CD4-positive, alpha-beta T cell (primary cell): ENCODE results near the gene KRTAP11-1. TPM values are rescaled to one million over a fixed set of nuclear protein-coding genes. Genes with fewer than 3 reads are reported as not detected.

Experiments
- ATAC-seq: fragments of 200-7000 bp; cut with Tn5 transposase; one replicate; pipeline ENCODE4 v1.10.0; 2022; ENCODE audit warnings: mild to moderate bottlenecking; ENCODE audit not compliant: poor library complexity
- CTCF ChIA-PET: fragments of 350-600 bp; sonication (Branson Sonifier 250); formaldehyde crosslinking; loops from one replicate; lab custom pipeline; 2021; ENCODE audit warnings: antibody characterized with exemption, inconsistent platforms; lab: Charles Lee
- POLR2A ChIA-PET: fragments of 350-600 bp; sonication (Branson Sonifier 250); formaldehyde crosslinking; loops from one replicate; lab custom pipeline; 2021; ENCODE audit warnings: antibody characterized with exemption, inconsistent platforms; lab: Charles Lee
- DNase-seq, 14 experiments: peaks; one replicate each; pipeline ENCODE4 v3.0.0-alpha.2; 2013 to 2020; ENCODE audit warnings: mixed read lengths in 2 of 14
- H3K27ac ChIP-seq, 2 donors: one replicate each; pipeline versions ENCODE4 v1.5.1 to v1.7.0; 2013; ENCODE audit warnings: low read length in 2 of 2, low read depth in 1 of 2, mild to moderate bottlenecking in 1 of 2
- H3K27me3 ChIP-seq, 2 experiments: 1 replicate in 1 of 2; 2 replicates in 1 of 2; pipeline versions ENCODE4 v1.6.1 to v1.7.0; 2013; ENCODE audit warnings: low read length in 2 of 2, control low read depth in 1 of 2, mild to moderate bottlenecking in 1 of 2, moderate library complexity in 1 of 2; ENCODE audit not compliant: insufficient read depth in 2 of 2, control insufficient read depth in 1 of 2
- H3K36me3 ChIP-seq: one replicate; pipeline ENCODE4 v1.6.1; 2013; ENCODE audit warnings: low read length, control low read depth; ENCODE audit not compliant: insufficient read depth
- H3K4me1 ChIP-seq: one replicate; pipeline ENCODE4 v1.6.1; 2013; ENCODE audit warnings: low read length, control low read depth; ENCODE audit not compliant: insufficient read depth
- H3K4me3 ChIP-seq: one replicate; pipeline ENCODE4 v1.5.1; 2013; ENCODE audit warnings: mild to moderate bottlenecking, low read length, moderate library complexity
- H3K9me3 ChIP-seq, 2 experiments: 1 replicate in 1 of 2; 2 replicates in 1 of 2; pipeline versions ENCODE4 v1.6.1 to v1.7.0; 2013; ENCODE audit warnings: low read length in 2 of 2, mild to moderate bottlenecking in 2 of 2, control low read depth in 1 of 2, moderate library complexity in 1 of 2; ENCODE audit not compliant: control insufficient read depth in 1 of 2, insufficient read depth in 1 of 2
- H3K27ac Mint-ChIP-seq: one replicate; pipeline ENCODE4 v1.8.0; 2020; ENCODE audit warnings: mixed read lengths
- H3K27me3 Mint-ChIP-seq: one replicate; pipeline ENCODE4 v1.8.0; 2021; ENCODE audit warnings: mixed read lengths
- H3K36me3 Mint-ChIP-seq: one replicate; pipeline ENCODE4 v1.8.0; 2021; ENCODE audit warnings: low read depth, mixed read lengths
- H3K4me1 Mint-ChIP-seq: one replicate; pipeline ENCODE4 v1.8.0; 2021; ENCODE audit warnings: low read depth, mixed read lengths
- H3K4me3 Mint-ChIP-seq: one replicate; pipeline ENCODE4 v1.8.0; 2020; ENCODE audit warnings: mild to moderate bottlenecking, mixed read lengths
- H3K9me3 Mint-ChIP-seq: one replicate; pipeline ENCODE4 v1.8.0; 2020; ENCODE audit warnings: mixed read lengths
- CTCF ChIP-seq: fragments of 200-600 bp; IDR thresholded peaks from one replicate; pipeline ENCODE4 v1.8.0; 2022; ENCODE audit warnings: antibody characterized with exemption, mild to moderate bottlenecking
- intact Hi-C, 2 experiments: fragments of 100-400 bp; cut with DNase I in 1 of 2; cut with micrococcal nuclease in 1 of 2; formaldehyde crosslinking; loops; one replicate each; pipeline versions ENCODE4 v1.15.1 to v1.9.0; 2023 to 2025; cut with DNase I, micrococcal nuclease
- total RNA-seq, 174 experiments: library from RNA in 2 of 174; stranded (reverse) in 2 of 174; gene quantifications; one replicate each; pipeline ENCODE4 v1.2.3 and lab custom pipeline; 2021 to 2026

The KRTAP11-1 gene
- total RNA-seq, 2 experiments from 2014 or later, result not detected

- no peak overlapping the region for H3K4me3 ChIP-seq
- no peaks in the 10 kb centered on the region for H3K4me1 ChIP-seq
- H3K27me3 ChIP-seq, result no peaks in the 10 kb centered on the region
- ATAC-seq, result no peak
- POLR2A ChIA-PET, result no interaction called here
- H3K36me3 ChIP-seq, result no peaks in the 10 kb centered on the region
- CTCF ChIA-PET, result no interaction called here
- H3K27me3 Mint-ChIP-seq, result peaks cover 8% of the 10 kb centered on the region
- DNase-seq, result no peak
- TF ChIP-seq CTCF, result no peak
- H3K9me3 ChIP-seq, result peaks cover 0 to 5% of the 10 kb centered on the region in 2 experiments
- H3K4me1 Mint-ChIP-seq, result no peaks in the 10 kb centered on the region
- intact Hi-C loops, result no loop called here
- H3K27ac Mint-ChIP-seq, result no peak overlapping the region
- H3K9me3 Mint-ChIP-seq, result no peaks in the 10 kb centered on the region
- H3K36me3 Mint-ChIP-seq, result no peaks in the 10 kb centered on the region
- H3K27ac ChIP-seq, result no peak overlapping the region
- no peak overlapping the region for H3K4me3 Mint-ChIP-seq
Observed at GRCh38 chr21:30880914-30881313, 466 bp downstream of the KRTAP11-1 start.

- ChIA-PET CTCF (no interaction called here), POLR2A (no interaction called here)
- no peaks in the 10 kb centered on the region for H3K9me3 Mint-ChIP-seq
- peaks cover 0 to 4% of the 10 kb centered on the region in 2 experiments for H3K9me3 ChIP-seq
- H3K4me3 ChIP-seq, result no peak overlapping the region
- no peaks in the 10 kb centered on the region for H3K4me1 ChIP-seq
- no peaks in the 10 kb centered on the region for H3K4me1 Mint-ChIP-seq
- H3K27ac ChIP-seq, result no peak overlapping the region
- intact Hi-C loops, result no loop called here
- H3K36me3 ChIP-seq, result no peaks in the 10 kb centered on the region
- peaks cover 9% of the 10 kb centered on the region for H3K27me3 Mint-ChIP-seq
- no peak for TF ChIP-seq CTCF
- DNase-seq (no peak), ATAC-seq (no peak)
- H3K27me3 ChIP-seq, result no peaks in the 10 kb centered on the region
- H3K36me3 Mint-ChIP-seq, result no peaks in the 10 kb centered on the region
- H3K27ac Mint-ChIP-seq, result no peak overlapping the region
- H3K4me3 Mint-ChIP-seq, result no peak overlapping the region
Observed at GRCh38 chr21:30874526-30874925, 6.9 kb downstream of the KRTAP11-1 start.

GRCh38 chr21:30847627-30848500, 33.5 kb downstream of the KRTAP11-1 start:
- CTCF ChIA-PET, result no interaction called here
- intact Hi-C loops, result no loop called here
- Mint-ChIP-seq H3K4me3 (no peak overlapping the region), H3K27me3 (peaks cover 14% of the 10 kb centered on the region), H3K9me3 (no peaks in the 10 kb centered on the region), H3K36me3 (no peaks in the 10 kb centered on the region), H3K4me1 (no peaks in the 10 kb centered on the region), H3K27ac (no peak overlapping the region)
- H3K36me3 ChIP-seq, result no peaks in the 10 kb centered on the region
- TF ChIP-seq CTCF, result no peak
- H3K27me3 ChIP-seq, result no peaks in the 10 kb centered on the region
- H3K27ac ChIP-seq, result no peak overlapping the region
- H3K4me1 ChIP-seq, result no peaks in the 10 kb centered on the region
- H3K4me3 ChIP-seq, result no peak overlapping the region
- DNase-seq, result no peak
- ATAC-seq, result no peak
- POLR2A ChIA-PET, result no interaction called here
- peaks cover 0 to 7% of the 10 kb centered on the region in 2 experiments for H3K9me3 ChIP-seq
